Measurements from ENCODE around the gene HEXA. TPM values are rescaled to one million over a fixed set of nuclear protein-coding genes. Genes with fewer than 3 reads are reported as not detected.
"Not testable (repeated sequence)": the region's sequence is repeated elsewhere in the genome, so short reads cannot be mapped to it uniquely, and the experiment has no call there.

The HEXA gene
- total and polyA plus RNA-seq, 2 donors (not counting 1 experiment from before 2014, with no cell fraction given) = 80.3 to 183 TPM

- Histone ChIP-seq H3K4me3 (replicated peaks in 1 of 4; ENCODE audit: control extremely low read depth in 1 of 4, insufficient read depth in 1 of 4, low read depth in 3 of 4, low read length in 4 of 4) (no peak overlapping the region), H3K9me3 (ENCODE audit: control insufficient read depth, insufficient read depth, low read depth, low read length) (no peaks in the 10 kb centered on the region), H4K20me1 (ENCODE audit: control insufficient read depth, extremely low read depth, insufficient read depth, low read length) (no peaks in the 10 kb centered on the region), H3K9ac (ENCODE audit: insufficient read depth, low read length) (no peak overlapping the region), H3K4me2 (ENCODE audit: extremely low read depth, insufficient read depth, low read length) (no peak overlapping the region), H3K79me2 (ENCODE audit: control insufficient read depth, insufficient read depth, low read length) (no peaks in the 10 kb centered on the region), H3K27me3 (ENCODE audit: control insufficient read depth, insufficient read depth, low read length) (peaks cover 17% of the 10 kb centered on the region), H3K27ac (ENCODE audit: insufficient read depth, low read length) (no peak overlapping the region), H2AFZ (ENCODE audit: low read length) (no peak overlapping the region), H3K36me3 (ENCODE audit: control insufficient read depth, insufficient read depth, low read length) (no peaks in the 10 kb centered on the region), H3K4me1 (ENCODE audit: control insufficient read depth, extremely low read depth, insufficient read depth, low read length) (peaks cover 2% of the 10 kb centered on the region)
- no peak for DNase-seq (ENCODE audit: low read depth in 2 of 2)
- no peak for TF ChIP-seq EZH2 (IDR thresholded peaks at IDR 0.05; ENCODE audit: low read length, missing control alignments)
- no peak for TF ChIP-seq CTCF (conservative IDR thresholded peaks at IDR 0.05 in 1 of 2, IDR thresholded peaks at IDR 0.05 in 1 of 2; ENCODE audit: low read depth in 1 of 2, low read length in 2 of 2)
These were observed 4.9 kb upstream of the HEXA start for GRCh38 chr15:72380743-72381142.

GRCh38 chr15:72379856-72380430 is 4.1 kb upstream of the HEXA start:
- Histone ChIP-seq H2AFZ (ENCODE audit: low read length) (no peak overlapping the region), H3K27ac (ENCODE audit: insufficient read depth, low read length) (no peak overlapping the region)
- TF ChIP-seq CTCF (conservative IDR thresholded peaks at IDR 0.05 in 1 of 2, IDR thresholded peaks at IDR 0.05 in 1 of 2; ENCODE audit: low read depth in 1 of 2, low read length in 2 of 2) = no peak
- TF ChIP-seq EZH2 (IDR thresholded peaks at IDR 0.05; ENCODE audit: low read length, missing control alignments) = no peak

GRCh38 chr15:72379106-72379505 is 3.3 kb upstream of the HEXA start:
- not testable (repeated sequence) for H3K9me3 ChIP-seq (ENCODE audit: control insufficient read depth, insufficient read depth, low read depth, low read length); H3K27ac ChIP-seq (ENCODE audit: insufficient read depth, low read length); H3K4me3 ChIP-seq (replicated peaks in 1 of 4; ENCODE audit: control extremely low read depth in 1 of 4, insufficient read depth in 1 of 4, low read depth in 3 of 4, low read length in 4 of 4); H3K9ac ChIP-seq (ENCODE audit: insufficient read depth, low read length); H4K20me1 ChIP-seq (ENCODE audit: control insufficient read depth, extremely low read depth, insufficient read depth, low read length); H3K36me3 ChIP-seq (ENCODE audit: control insufficient read depth, insufficient read depth, low read length); DNase-seq (ENCODE audit: low read depth in 2 of 2); H3K4me1 ChIP-seq (ENCODE audit: control insufficient read depth, extremely low read depth, insufficient read depth, low read length); H3K27me3 ChIP-seq (ENCODE audit: control insufficient read depth, insufficient read depth, low read length); H3K79me2 ChIP-seq (ENCODE audit: control insufficient read depth, insufficient read depth, low read length); H3K4me2 ChIP-seq (ENCODE audit: extremely low read depth, insufficient read depth, low read length); H2AFZ ChIP-seq (ENCODE audit: low read length)

More at GRCh38 chr15:72379856-72380430, 4.1 kb upstream of the HEXA start:
- DNase-seq (ENCODE audit: low read depth in 2 of 2) = no peak
- no peak overlapping the region for H3K4me3 ChIP-seq (replicated peaks in 1 of 4; ENCODE audit: control extremely low read depth in 1 of 4, insufficient read depth in 1 of 4, low read depth in 3 of 4, low read length in 4 of 4)
- H3K9me3 ChIP-seq (ENCODE audit: control insufficient read depth, insufficient read depth, low read depth, low read length) = no peaks in the 10 kb centered on the region
- H3K4me1 ChIP-seq (ENCODE audit: control insufficient read depth, extremely low read depth, insufficient read depth, low read length) = peaks cover 2% of the 10 kb centered on the region
- no peak overlapping the region for H3K4me2 ChIP-seq (ENCODE audit: extremely low read depth, insufficient read depth, low read length)
- H3K27me3 ChIP-seq (ENCODE audit: control insufficient read depth, insufficient read depth, low read length) = peaks cover 17% of the 10 kb centered on the region
- peaks cover 1% of the 10 kb centered on the region for H3K79me2 ChIP-seq (ENCODE audit: control insufficient read depth, insufficient read depth, low read length)
- no peak overlapping the region for H3K9ac ChIP-seq (ENCODE audit: insufficient read depth, low read length)
- H3K36me3 ChIP-seq (ENCODE audit: control insufficient read depth, insufficient read depth, low read length) = no peaks in the 10 kb centered on the region
- no peaks in the 10 kb centered on the region for H4K20me1 ChIP-seq (ENCODE audit: control insufficient read depth, extremely low read depth, insufficient read depth, low read length)
